WTC11 (cell line): ENCODE measurements around the gene ASIP. TPM values are rescaled to one million over a fixed set of nuclear protein-coding genes. Genes with fewer than 3 reads are reported as not detected.

Experiments
- ATAC-seq: fragments of 200-7000 bp; cut with Tn5 transposase; 2 replicates; pipeline ENCODE4 v1.10.0; 2021; ENCODE audit warnings: mild to moderate bottlenecking, moderate library complexity
- CTCF ChIA-PET: fragments of 300-600 bp; sonication (Branson Sonifier 250); formaldehyde crosslinking; loops from one replicate; lab custom pipeline; 2021; ENCODE audit warnings: antibody characterized with exemption; lab: Charles Lee
- POLR2A ChIA-PET: fragments of 350-600 bp; sonication (Branson Sonifier 250); formaldehyde crosslinking; loops from one replicate; lab custom pipeline; 2021; ENCODE audit warnings: antibody characterized with exemption; lab: Charles Lee
- DNase-seq: peaks from one replicate; pipeline ENCODE4 v3.0.0; 2021; ENCODE audit warnings: low spot score
- H3K27ac Mint-ChIP-seq: 2 replicates; pipeline ENCODE4 v1.8.0; 2021; ENCODE audit warnings: mixed read lengths
- H3K27me3 Mint-ChIP-seq: 2 replicates; pipeline ENCODE4 v1.8.0; 2021; ENCODE audit warnings: low read depth, mild to moderate bottlenecking, moderate library complexity, mixed read lengths
- H3K36me3 Mint-ChIP-seq: 2 replicates; pipeline ENCODE4 v1.8.0; 2021; ENCODE audit warnings: mixed read lengths
- H3K4me1 Mint-ChIP-seq: 2 replicates; pipeline ENCODE4 v1.8.0; 2022; ENCODE audit warnings: mixed read lengths
- H3K4me3 Mint-ChIP-seq: 2 replicates; pipeline ENCODE4 v1.8.0; 2021; ENCODE audit warnings: mild to moderate bottlenecking, moderate library complexity, mixed read lengths
- H3K9me3 Mint-ChIP-seq: 2 replicates; pipeline ENCODE4 v1.8.0; 2021; ENCODE audit warnings: mixed read lengths
- GRHL2 ChIP-seq: fragments of 250-450 bp; sonication (Bioruptor Pico); IDR thresholded peaks from 2 replicates; pipeline ENCODE4 v1.8.0; 2022; ENCODE audit warnings: mild to moderate bottlenecking, moderate library complexity; ENCODE audit not compliant: insufficient replicate concordance, severe bottlenecking
- IRF2 ChIP-seq: sonication (generic); formaldehyde crosslinking; IDR thresholded peaks from 2 replicates; pipeline ENCODE4 v1.8.0; 2022; ENCODE audit warnings: low read depth, missing genetic modification reagents, borderline replicate concordance
- NR3C1 ChIP-seq: sonication (generic); formaldehyde crosslinking; conservative IDR thresholded peaks from 2 replicates; pipeline ENCODE4 v1.8.1; 2023; ENCODE audit warnings: low read depth, mild to moderate bottlenecking, missing genetic modification reagents
- SP1 ChIP-seq: sonication (generic); formaldehyde crosslinking; conservative IDR thresholded peaks from 2 replicates; pipeline ENCODE4 v1.8.1; 2022; ENCODE audit warnings: missing genetic modification reagents
- TP53 ChIP-seq: sonication (generic); formaldehyde crosslinking; IDR thresholded peaks from 2 replicates; pipeline ENCODE4 v1.8.1; 2023; ENCODE audit warnings: mild to moderate bottlenecking, missing genetic modification reagents
- ZNF671 ChIP-seq: fragments of 250-450 bp; sonication (Bioruptor Pico); IDR thresholded peaks from 2 replicates; pipeline ENCODE4 v1.8.0; 2021; ENCODE audit warnings: mild to moderate bottlenecking
- total RNA-seq: library from RNA; stranded (reverse); gene quantifications from 3 replicates; pipeline ENCODE4 v1.2.3, GENCODE V29; 2021
- TF ChIP-seq, protein P1 (sequence below): sonication (generic); formaldehyde crosslinking; IDR thresholded peaks from 2 replicates; pipeline ENCODE4 v1.8.0; 2023; ENCODE audit warnings: missing genetic modification reagents, mild to moderate bottlenecking, borderline replicate concordance
- TF ChIP-seq, protein P2 (sequence below): sonication (generic); formaldehyde crosslinking; IDR thresholded peaks from 2 replicates; pipeline ENCODE4 v1.8.0; 2022; ENCODE audit warnings: mild to moderate bottlenecking, missing genetic modification reagents
- TF ChIP-seq, protein P3 (sequence below): fragments of 200-600 bp; IDR thresholded peaks from 2 replicates; pipeline ENCODE4 v1.8.0; 2022; ENCODE audit warnings: antibody characterized with exemption
- TF ChIP-seq, protein P4 (sequence below): sonication (generic); formaldehyde crosslinking; IDR thresholded peaks from 2 replicates; pipeline ENCODE4 v1.8.1; 2022; ENCODE audit warnings: low read depth, missing genetic modification reagents, borderline replicate concordance
- TF ChIP-seq, protein P5 (sequence below): sonication (generic); formaldehyde crosslinking; IDR thresholded peaks from 2 replicates; pipeline ENCODE4 v1.8.1; 2023; ENCODE audit warnings: mild to moderate bottlenecking, missing genetic modification reagents
- TF ChIP-seq, protein P6 (sequence below): sonication (generic); formaldehyde crosslinking; IDR thresholded peaks from 2 replicates; pipeline ENCODE4 v1.8.0; 2022; ENCODE audit warnings: mild to moderate bottlenecking, missing genetic modification reagents
- TF ChIP-seq, protein P7 (sequence below): sonication (generic); formaldehyde crosslinking; IDR thresholded peaks from 2 replicates; pipeline ENCODE4 v1.8.0; 2022; ENCODE audit warnings: missing genetic modification reagents

ASIP gene
- total RNA-seq, 1 experiment from 2014 or later: not detected

DNA sequence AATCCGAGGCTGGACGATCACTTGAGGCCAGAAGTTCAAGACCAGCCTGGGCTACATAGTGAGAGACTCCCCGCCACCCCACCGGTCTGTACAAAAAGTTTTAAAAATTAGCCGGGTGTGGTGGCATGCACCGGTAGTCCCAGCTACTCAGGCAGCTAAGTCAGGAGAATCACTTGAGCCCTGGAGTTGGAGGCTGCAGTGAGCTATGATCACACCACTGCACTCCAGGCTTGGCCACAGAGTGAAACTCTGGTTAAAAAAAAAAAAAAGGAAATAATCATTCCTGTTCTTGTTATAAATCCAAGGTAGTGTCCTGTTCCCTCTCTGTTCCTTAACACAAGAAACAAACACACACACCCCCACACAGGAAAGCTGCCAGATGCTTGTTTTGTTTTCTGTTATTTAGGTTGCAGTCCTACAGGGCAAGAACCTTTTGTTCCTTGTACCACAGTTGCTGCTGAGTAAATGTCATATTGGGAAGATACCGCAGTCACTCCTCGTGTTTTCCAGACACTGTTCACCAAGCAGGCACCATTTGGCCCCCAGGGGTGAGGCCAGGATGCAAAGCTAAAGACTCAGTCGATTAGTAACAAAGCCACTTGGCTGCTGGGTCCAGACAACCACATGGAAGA, 28.9 kb downstream of the ASIP start:
- no peak for ATAC-seq
- POLR2A ChIA-PET: no interaction called here

DNA sequence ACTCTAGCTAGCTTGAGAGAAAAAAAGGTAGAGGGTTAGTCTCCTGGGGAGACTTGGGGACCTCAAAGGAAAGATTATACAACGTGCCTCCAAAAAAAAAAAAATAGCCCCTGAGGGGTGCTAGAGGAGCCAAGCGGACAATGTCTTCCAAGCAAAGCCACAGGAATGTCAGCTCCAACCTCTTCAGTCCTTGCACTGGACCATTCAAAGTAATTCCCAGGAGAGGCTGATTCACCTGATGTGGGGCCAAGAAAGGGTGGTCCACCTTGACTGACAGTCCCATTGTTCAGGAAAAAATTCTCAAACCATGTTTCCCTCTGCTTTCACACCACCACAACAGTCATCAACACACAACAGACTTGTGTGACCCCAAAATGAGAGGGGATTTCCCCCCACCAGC, 30.7 kb downstream of the ASIP start:
- H3K4me3 Mint-ChIP-seq: no peak overlapping the region
- ChIA-PET POLR2A (no interaction called here), CTCF (interaction anchor here (0.7 to 1.4 kb wide), 3 partner anchors 15 to 251 kb away, joined by 3 to 6 read pairs (median 3); no protein-coding TSS in a partner anchor)
- H3K27ac Mint-ChIP-seq: no peak overlapping the region
- no peaks in the 10 kb centered on the region for H3K9me3 Mint-ChIP-seq
- H3K27me3 Mint-ChIP-seq: peaks cover 7% of the 10 kb centered on the region
- TF ChIP-seq NR3C1: no peak
- TF ChIP-seq GRHL2 (CRISPR knock-in tag): no peak
- TF ChIP-seq, protein P1, sequence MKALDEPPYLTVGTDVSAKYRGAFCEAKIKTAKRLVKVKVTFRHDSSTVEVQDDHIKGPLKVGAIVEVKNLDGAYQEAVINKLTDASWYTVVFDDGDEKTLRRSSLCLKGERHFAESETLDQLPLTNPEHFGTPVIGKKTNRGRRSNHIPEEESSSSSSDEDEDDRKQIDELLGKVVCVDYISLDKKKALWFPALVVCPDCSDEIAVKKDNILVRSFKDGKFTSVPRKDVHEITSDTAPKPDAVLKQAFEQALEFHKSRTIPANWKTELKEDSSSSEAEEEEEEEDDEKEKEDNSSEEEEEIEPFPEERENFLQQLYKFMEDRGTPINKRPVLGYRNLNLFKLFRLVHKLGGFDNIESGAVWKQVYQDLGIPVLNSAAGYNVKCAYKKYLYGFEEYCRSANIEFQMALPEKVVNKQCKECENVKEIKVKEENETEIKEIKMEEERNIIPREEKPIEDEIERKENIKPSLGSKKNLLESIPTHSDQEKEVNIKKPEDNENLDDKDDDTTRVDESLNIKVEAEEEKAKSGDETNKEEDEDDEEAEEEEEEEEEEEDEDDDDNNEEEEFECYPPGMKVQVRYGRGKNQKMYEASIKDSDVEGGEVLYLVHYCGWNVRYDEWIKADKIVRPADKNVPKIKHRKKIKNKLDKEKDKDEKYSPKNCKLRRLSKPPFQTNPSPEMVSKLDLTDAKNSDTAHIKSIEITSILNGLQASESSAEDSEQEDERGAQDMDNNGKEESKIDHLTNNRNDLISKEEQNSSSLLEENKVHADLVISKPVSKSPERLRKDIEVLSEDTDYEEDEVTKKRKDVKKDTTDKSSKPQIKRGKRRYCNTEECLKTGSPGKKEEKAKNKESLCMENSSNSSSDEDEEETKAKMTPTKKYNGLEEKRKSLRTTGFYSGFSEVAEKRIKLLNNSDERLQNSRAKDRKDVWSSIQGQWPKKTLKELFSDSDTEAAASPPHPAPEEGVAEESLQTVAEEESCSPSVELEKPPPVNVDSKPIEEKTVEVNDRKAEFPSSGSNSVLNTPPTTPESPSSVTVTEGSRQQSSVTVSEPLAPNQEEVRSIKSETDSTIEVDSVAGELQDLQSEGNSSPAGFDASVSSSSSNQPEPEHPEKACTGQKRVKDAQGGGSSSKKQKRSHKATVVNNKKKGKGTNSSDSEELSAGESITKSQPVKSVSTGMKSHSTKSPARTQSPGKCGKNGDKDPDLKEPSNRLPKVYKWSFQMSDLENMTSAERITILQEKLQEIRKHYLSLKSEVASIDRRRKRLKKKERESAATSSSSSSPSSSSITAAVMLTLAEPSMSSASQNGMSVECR (CRISPR knock-in tag): no peak
- TF ChIP-seq, protein P2, sequence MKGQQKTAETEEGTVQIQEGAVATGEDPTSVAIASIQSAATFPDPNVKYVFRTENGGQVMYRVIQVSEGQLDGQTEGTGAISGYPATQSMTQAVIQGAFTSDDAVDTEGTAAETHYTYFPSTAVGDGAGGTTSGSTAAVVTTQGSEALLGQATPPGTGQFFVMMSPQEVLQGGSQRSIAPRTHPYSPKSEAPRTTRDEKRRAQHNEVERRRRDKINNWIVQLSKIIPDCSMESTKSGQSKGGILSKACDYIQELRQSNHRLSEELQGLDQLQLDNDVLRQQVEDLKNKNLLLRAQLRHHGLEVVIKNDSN (CRISPR knock-in tag): no peak
- TF ChIP-seq, protein P3, sequence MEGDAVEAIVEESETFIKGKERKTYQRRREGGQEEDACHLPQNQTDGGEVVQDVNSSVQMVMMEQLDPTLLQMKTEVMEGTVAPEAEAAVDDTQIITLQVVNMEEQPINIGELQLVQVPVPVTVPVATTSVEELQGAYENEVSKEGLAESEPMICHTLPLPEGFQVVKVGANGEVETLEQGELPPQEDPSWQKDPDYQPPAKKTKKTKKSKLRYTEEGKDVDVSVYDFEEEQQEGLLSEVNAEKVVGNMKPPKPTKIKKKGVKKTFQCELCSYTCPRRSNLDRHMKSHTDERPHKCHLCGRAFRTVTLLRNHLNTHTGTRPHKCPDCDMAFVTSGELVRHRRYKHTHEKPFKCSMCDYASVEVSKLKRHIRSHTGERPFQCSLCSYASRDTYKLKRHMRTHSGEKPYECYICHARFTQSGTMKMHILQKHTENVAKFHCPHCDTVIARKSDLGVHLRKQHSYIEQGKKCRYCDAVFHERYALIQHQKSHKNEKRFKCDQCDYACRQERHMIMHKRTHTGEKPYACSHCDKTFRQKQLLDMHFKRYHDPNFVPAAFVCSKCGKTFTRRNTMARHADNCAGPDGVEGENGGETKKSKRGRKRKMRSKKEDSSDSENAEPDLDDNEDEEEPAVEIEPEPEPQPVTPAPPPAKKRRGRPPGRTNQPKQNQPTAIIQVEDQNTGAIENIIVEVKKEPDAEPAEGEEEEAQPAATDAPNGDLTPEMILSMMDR: no peak
- TF ChIP-seq, protein P4, sequence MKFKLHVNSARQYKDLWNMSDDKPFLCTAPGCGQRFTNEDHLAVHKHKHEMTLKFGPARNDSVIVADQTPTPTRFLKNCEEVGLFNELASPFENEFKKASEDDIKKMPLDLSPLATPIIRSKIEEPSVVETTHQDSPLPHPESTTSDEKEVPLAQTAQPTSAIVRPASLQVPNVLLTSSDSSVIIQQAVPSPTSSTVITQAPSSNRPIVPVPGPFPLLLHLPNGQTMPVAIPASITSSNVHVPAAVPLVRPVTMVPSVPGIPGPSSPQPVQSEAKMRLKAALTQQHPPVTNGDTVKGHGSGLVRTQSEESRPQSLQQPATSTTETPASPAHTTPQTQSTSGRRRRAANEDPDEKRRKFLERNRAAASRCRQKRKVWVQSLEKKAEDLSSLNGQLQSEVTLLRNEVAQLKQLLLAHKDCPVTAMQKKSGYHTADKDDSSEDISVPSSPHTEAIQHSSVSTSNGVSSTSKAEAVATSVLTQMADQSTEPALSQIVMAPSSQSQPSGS (CRISPR knock-in tag): no peak
- TF ChIP-seq, protein P5, sequence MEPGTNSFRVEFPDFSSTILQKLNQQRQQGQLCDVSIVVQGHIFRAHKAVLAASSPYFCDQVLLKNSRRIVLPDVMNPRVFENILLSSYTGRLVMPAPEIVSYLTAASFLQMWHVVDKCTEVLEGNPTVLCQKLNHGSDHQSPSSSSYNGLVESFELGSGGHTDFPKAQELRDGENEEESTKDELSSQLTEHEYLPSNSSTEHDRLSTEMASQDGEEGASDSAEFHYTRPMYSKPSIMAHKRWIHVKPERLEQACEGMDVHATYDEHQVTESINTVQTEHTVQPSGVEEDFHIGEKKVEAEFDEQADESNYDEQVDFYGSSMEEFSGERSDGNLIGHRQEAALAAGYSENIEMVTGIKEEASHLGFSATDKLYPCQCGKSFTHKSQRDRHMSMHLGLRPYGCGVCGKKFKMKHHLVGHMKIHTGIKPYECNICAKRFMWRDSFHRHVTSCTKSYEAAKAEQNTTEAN: no peak
- TF ChIP-seq, protein P6, sequence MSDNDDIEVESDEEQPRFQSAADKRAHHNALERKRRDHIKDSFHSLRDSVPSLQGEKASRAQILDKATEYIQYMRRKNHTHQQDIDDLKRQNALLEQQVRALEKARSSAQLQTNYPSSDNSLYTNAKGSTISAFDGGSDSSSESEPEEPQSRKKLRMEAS (CRISPR knock-in tag): no peak
- TF ChIP-seq, protein P7, sequence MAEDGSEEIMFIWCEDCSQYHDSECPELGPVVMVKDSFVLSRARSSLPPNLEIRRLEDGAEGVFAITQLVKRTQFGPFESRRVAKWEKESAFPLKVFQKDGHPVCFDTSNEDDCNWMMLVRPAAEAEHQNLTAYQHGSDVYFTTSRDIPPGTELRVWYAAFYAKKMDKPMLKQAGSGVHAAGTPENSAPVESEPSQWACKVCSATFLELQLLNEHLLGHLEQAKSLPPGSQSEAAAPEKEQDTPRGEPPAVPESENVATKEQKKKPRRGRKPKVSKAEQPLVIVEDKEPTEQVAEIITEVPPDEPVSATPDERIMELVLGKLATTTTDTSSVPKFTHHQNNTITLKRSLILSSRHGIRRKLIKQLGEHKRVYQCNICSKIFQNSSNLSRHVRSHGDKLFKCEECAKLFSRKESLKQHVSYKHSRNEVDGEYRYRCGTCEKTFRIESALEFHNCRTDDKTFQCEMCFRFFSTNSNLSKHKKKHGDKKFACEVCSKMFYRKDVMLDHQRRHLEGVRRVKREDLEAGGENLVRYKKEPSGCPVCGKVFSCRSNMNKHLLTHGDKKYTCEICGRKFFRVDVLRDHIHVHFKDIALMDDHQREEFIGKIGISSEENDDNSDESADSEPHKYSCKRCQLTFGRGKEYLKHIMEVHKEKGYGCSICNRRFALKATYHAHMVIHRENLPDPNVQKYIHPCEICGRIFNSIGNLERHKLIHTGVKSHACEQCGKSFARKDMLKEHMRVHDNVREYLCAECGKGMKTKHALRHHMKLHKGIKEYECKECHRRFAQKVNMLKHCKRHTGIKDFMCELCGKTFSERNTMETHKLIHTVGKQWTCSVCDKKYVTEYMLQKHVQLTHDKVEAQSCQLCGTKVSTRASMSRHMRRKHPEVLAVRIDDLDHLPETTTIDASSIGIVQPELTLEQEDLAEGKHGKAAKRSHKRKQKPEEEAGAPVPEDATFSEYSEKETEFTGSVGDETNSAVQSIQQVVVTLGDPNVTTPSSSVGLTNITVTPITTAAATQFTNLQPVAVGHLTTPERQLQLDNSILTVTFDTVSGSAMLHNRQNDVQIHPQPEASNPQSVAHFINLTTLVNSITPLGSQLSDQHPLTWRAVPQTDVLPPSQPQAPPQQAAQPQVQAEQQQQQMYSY: no peak
- TF ChIP-seq TP53 (CRISPR knock-in tag): no peak
- TF ChIP-seq ZNF671 (CRISPR knock-in tag): no peak
- TF ChIP-seq IRF2 (CRISPR knock-in tag): no peak
- TF ChIP-seq, all 79 proteins: peak for 0
- H3K4me1 Mint-ChIP-seq: peaks cover 3% of the 10 kb centered on the region; the same call in 1 of the 2 replicates
- peaks cover 33% of the 10 kb centered on the region for H3K36me3 Mint-ChIP-seq
- no peak for DNase-seq
- ATAC-seq: no peak

More for the DNA sequence above, 28.9 kb downstream of the ASIP start:
- TF ChIP-seq SP1 (CRISPR knock-in tag): no peak
- TF ChIP-seq, protein P2 (CRISPR knock-in tag): no peak
- no peak for TF ChIP-seq IRF2 (CRISPR knock-in tag)
- CTCF ChIA-PET: interaction anchor here (0.6 to 4.4 kb wide), 4 partner anchors 14 to 80 kb away, joined by 3 to 33 read pairs (median 8); no protein-coding TSS in a partner anchor
- Mint-ChIP-seq H3K4me1 (peaks cover 3% of the 10 kb centered on the region; the same call in 1 of the 2 replicates), H3K27me3 (peaks cover 7% of the 10 kb centered on the region), H3K4me3 (no peak overlapping the region), H3K27ac (no peak overlapping the region), H3K9me3 (no peaks in the 10 kb centered on the region), H3K36me3 (peaks cover 20% of the 10 kb centered on the region; the same call in 1 of the 2 replicates)
- no peak for DNase-seq
